Activated CD4-positive, alpha-beta T cell treated with anti-CD3 and anti-CD28 coated beads for 24 hours (primary cell): ENCODE measurements around the gene SERPINB12.

Source experiments
- DNase-seq, 2 donors: peaks; one replicate each; pipeline ENCODE4 v3.0.0-alpha.2; 2020; ENCODE audit warnings: low read depth in 2 of 2

SERPINB12 gene

GRCh38 chr18:63551769-63552168 is 9.6 kb downstream of the SERPINB12 start:
- DNase-seq = no peak

GRCh38 chr18:63552581-63552980 is 10.4 kb downstream of the SERPINB12 start:
- DNase-seq = no peak

GRCh38 chr18:63553081-63553480 is 10.9 kb downstream of the SERPINB12 start:
- DNase-seq = no peak

GRCh38 chr18:63559567-63560491 is 17.7 kb downstream of the SERPINB12 start:
- DNase-seq = no peak

GRCh38 chr18:63562284-63562683 is 20.1 kb downstream of the SERPINB12 start:
- DNase-seq = no peak

- no peak for DNase-seq
Measured at GRCh38 chr18:63564021-63564420, 21.9 kb downstream of the SERPINB12 start.

- DNase-seq = no peak
Measured at GRCh38 chr18:63564561-63564960, 22.4 kb downstream of the SERPINB12 start.

- DNase-seq = no peak
Measured at GRCh38 chr18:63567276-63567675, 25.1 kb downstream of the SERPINB12 start.

- DNase-seq = no peak
Measured at GRCh38 chr18:63567825-63568224, 25.7 kb downstream of the SERPINB12 start.

- no peak for DNase-seq
Measured at GRCh38 chr18:63570721-63571120, 28.6 kb downstream of the SERPINB12 start.

- no peak for DNase-seq
Measured at GRCh38 chr18:63575681-63576080, 33.5 kb downstream of the SERPINB12 start.

GRCh38 chr18:63578357-63578958 is 36.3 kb downstream of the SERPINB12 start:
- no peak for DNase-seq

GRCh38 chr18:63579616-63580015 is 37.4 kb downstream of the SERPINB12 start:
- no peak for DNase-seq

GRCh38 chr18:63585988-63586387 is 43.8 kb downstream of the SERPINB12 start:
- no peak for DNase-seq

GRCh38 chr18:63586431-63586830 is 44.3 kb downstream of the SERPINB12 start:
- no peak for DNase-seq

- DNase-seq = no peak
Measured at GRCh38 chr18:63586966-63587365, 44.8 kb downstream of the SERPINB12 start, which contains the start of gene SERPINB13. Gene SERPINB13 (plus strand): TSS chr18:63587343. CDS start chr18:63588668, 1,325 bp downstream.

GRCh38 chr18:63588909-63589308 is 46.7 kb downstream of the SERPINB12 start:
- DNase-seq = no peak

- DNase-seq = no peak
Measured at GRCh38 chr18:63590373-63590772, 48.2 kb downstream of the SERPINB12 start.

- no peak for DNase-seq
Measured at GRCh38 chr18:63590966-63591695, 49.0 kb downstream of the SERPINB12 start.

- no peak for DNase-seq
Measured at GRCh38 chr18:63591725-63592124, 49.6 kb downstream of the SERPINB12 start.

GRCh38 chr18:63592471-63592870 is 50.3 kb downstream of the SERPINB12 start:
- no peak for DNase-seq

GRCh38 chr18:63596964-63597363 is 54.8 kb downstream of the SERPINB12 start:
- DNase-seq = no peak
